H1 (cell line): Measurements from ENCODE around the gene PHLPP1. TPM values are rescaled to one million over a fixed set of nuclear protein-coding genes. Genes with fewer than 3 reads are reported as not detected.

Experiments
- ATF2 ChIP-seq: IDR thresholded peaks from 2 replicates; pipeline ENCODE4 v1.6.1; 2012; ENCODE audit warnings: low read length, inconsistent platforms
- JUN ChIP-seq: IDR thresholded peaks from 2 replicates; pipeline ENCODE4 v1.6.1; 2011; ENCODE audit warnings: low read depth, mild to moderate bottlenecking, improper control_type of control experiment, low read length
- POLR2AphosphoS5 ChIP-seq: IDR thresholded peaks from 2 replicates; pipeline ENCODE4 v1.6.1; 2011; ENCODE audit warnings: low read depth, low read length
- polyA plus RNA-seq, 7 experiments: library from polyadenylated mRNA; depleted of rRNA in 3 of 7; stranded (reverse) in 5 of 7; unstranded in 2 of 7; fragments of >200 nt in 5 of 7; fragments of 200-250 nt in 2 of 7; gene quantifications; 1 replicate in 5 of 7; 2 replicates in 1 of 7; 4 replicates in 1 of 7; pipeline versions ENCODE4 v1.2.1 to v1.2.3, GENCODE V29; 2011 to 2013; ENCODE audit warnings: missing spikeins in 2 of 7, mixed read lengths in 2 of 7
- total RNA-seq: library from RNA; stranded (reverse); fragmentation: NEBNext Ultra II Directional; extraction: Animal tissue kit (Norgen Biotek cat#: 25700); gene quantifications from 2 replicates; pipeline ENCODE4 v1.2.1, GENCODE V29; 2021

The PHLPP1 gene
- total and polyA plus RNA-seq, 2 of the 8 experiments (the other 6 are each of a cell fraction or from before 2014, with no cell fraction given), result 28.0 to 66.3 TPM

DNA sequence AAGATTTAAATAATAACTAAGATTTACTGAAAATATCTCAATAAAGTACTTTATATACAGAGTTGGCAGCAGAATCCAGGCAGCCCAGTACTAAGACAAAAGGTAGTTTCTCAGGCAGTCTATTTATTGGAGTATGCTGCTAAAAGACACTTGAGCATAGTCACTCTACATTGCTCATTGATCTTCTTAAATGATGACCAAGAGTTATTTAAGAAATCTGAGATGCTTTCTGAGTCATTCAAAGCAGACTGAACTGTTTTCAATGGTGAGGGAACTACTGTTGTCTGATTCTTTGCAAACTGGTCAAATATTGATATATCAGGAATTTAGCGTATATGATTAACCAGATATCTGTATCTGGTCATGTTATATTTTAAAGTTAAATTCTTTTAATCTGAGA, 133.6 kb downstream of the PHLPP1 start (continued):
- no peak for TF ChIP-seq ATF2
- TF ChIP-seq JUN, result no peak
- TF ChIP-seq POLR2AphosphoS5, result no peak
